Calu3 (cell line): ENCODE results near the gene SEC16A. TPM values are rescaled to one million over a fixed set of nuclear protein-coding genes. Genes with fewer than 3 reads are reported as not detected.

Source experiments
- BruUV-seq: library from RNA; stranded (reverse); fragments of 400-500 nt; replicated peaks from 2 replicates; lab custom pipeline; 2021; lab: Mats Ljungman, UMichigan
- CTCF ChIA-PET: fragments of 300-600 bp; sonication (Branson Sonifier 250); formaldehyde crosslinking; loops from one replicate; lab custom pipeline; 2022; ENCODE audit warnings: antibody characterized with exemption; lab: Charles Lee
- DNase-seq: peaks from one replicate; pipeline ENCODE4 v3.0.0; 2022
- H3K27ac Mint-ChIP-seq: one replicate; pipeline ENCODE4 v1.8.0; 2022; ENCODE audit warnings: mixed read lengths; ENCODE audit not compliant: unreplicated experiment
- H3K27me3 Mint-ChIP-seq: one replicate; pipeline ENCODE4 v1.8.0; 2022; ENCODE audit warnings: mixed read lengths; ENCODE audit not compliant: unreplicated experiment
- H3K36me3 Mint-ChIP-seq: one replicate; pipeline ENCODE4 v1.8.0; 2022; ENCODE audit warnings: mild to moderate bottlenecking, moderate library complexity, mixed read lengths; ENCODE audit not compliant: insufficient read depth, unreplicated experiment
- H3K4me1 Mint-ChIP-seq: one replicate; pipeline ENCODE4 v1.8.0; 2022; ENCODE audit warnings: mild to moderate bottlenecking, low read depth, mixed read lengths; ENCODE audit not compliant: unreplicated experiment
- H3K4me3 Mint-ChIP-seq: one replicate; pipeline ENCODE4 v1.8.0; 2022; ENCODE audit warnings: mild to moderate bottlenecking, low read depth, moderate library complexity, mixed read lengths; ENCODE audit not compliant: unreplicated experiment
- H3K9me3 Mint-ChIP-seq: one replicate; pipeline ENCODE4 v1.8.0; 2022; ENCODE audit warnings: low read depth, mixed read lengths; ENCODE audit not compliant: unreplicated experiment
- intact Hi-C: fragments of 100-400 bp; cut with micrococcal nuclease; formaldehyde crosslinking; loops from one replicate; pipeline ENCODE4 v1.10.0; 2022; ENCODE audit not compliant: unreplicated experiment
- total RNA-seq: library from RNA; stranded (reverse); gene quantifications from 2 replicates; pipeline ENCODE4 v1.2.3, GENCODE V29; 2022
- TF ChIP-seq, protein P1 (sequence below): fragments of 200-600 bp; IDR thresholded peaks from one replicate; pipeline ENCODE4 v1.8.0; 2022; ENCODE audit warnings: antibody characterized with exemption; ENCODE audit not compliant: unreplicated experiment

The SEC16A gene
- total RNA-seq, 1 experiment from 2014 or later: 48.9 TPM

DNA sequence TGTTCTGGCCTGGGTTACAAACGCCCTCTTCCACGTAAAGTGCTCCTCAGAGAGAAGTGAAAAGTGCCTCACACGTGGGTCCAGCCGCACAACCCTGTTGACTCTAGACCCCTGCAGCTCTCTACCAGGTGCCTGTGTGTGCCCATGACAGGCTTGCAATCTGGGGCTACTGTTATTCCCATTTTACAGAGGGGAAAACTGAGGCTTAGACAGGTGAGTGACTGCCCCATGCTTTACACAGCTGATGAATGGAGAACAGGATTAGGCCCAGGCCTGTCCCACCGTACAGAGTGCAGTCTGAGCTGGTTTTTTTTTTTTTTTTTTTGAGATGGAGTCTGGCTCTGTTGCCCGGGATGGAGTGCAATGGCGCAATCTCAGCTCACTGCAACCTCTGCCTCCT lies 37.0 kb downstream of the SEC16A start:
- DNase-seq: no peak
- no peak overlapping the region for H3K27ac Mint-ChIP-seq
- peaks cover 74% of the 10 kb centered on the region for H3K36me3 Mint-ChIP-seq
- intact Hi-C loops: no loop called here
- no peak overlapping the region for H3K4me3 Mint-ChIP-seq
- BruUV-seq: no TSS peak
- CTCF ChIA-PET: no interaction called here
- TF ChIP-seq, protein P1, sequence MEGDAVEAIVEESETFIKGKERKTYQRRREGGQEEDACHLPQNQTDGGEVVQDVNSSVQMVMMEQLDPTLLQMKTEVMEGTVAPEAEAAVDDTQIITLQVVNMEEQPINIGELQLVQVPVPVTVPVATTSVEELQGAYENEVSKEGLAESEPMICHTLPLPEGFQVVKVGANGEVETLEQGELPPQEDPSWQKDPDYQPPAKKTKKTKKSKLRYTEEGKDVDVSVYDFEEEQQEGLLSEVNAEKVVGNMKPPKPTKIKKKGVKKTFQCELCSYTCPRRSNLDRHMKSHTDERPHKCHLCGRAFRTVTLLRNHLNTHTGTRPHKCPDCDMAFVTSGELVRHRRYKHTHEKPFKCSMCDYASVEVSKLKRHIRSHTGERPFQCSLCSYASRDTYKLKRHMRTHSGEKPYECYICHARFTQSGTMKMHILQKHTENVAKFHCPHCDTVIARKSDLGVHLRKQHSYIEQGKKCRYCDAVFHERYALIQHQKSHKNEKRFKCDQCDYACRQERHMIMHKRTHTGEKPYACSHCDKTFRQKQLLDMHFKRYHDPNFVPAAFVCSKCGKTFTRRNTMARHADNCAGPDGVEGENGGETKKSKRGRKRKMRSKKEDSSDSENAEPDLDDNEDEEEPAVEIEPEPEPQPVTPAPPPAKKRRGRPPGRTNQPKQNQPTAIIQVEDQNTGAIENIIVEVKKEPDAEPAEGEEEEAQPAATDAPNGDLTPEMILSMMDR: no peak
- no peaks in the 10 kb centered on the region for H3K4me1 Mint-ChIP-seq
- no peaks in the 10 kb centered on the region for H3K27me3 Mint-ChIP-seq
- no peaks in the 10 kb centered on the region for H3K9me3 Mint-ChIP-seq

DNA sequence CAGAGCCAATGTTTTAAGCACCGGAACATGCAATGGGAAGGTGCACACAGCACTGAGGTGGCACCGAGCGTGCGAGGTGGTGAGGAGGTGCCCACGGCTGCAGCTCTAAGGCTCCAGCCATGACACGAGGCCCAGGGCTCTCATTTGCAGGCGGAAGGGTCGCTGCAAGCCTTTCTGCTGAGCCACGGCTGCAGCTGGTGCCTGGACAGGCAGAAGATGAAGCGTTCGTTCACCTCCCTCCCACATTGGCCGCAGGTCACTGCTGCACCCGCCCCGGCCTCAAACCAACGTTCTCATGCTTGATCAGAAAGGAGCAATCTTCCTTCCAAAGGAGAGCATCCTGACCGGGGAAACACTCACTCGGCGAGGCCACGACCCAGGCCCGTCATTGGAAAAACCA lies 38.7 kb downstream of the SEC16A start:
- no peak for DNase-seq
- H3K27me3 Mint-ChIP-seq: no peaks in the 10 kb centered on the region
- intact Hi-C loops: no loop called here
- H3K36me3 Mint-ChIP-seq: peaks cover 70% of the 10 kb centered on the region
- H3K4me3 Mint-ChIP-seq: no peak overlapping the region
- TF ChIP-seq, protein P1: no peak
- H3K4me1 Mint-ChIP-seq: no peaks in the 10 kb centered on the region
- no peaks in the 10 kb centered on the region for H3K9me3 Mint-ChIP-seq
- CTCF ChIA-PET: no interaction called here
- BruUV-seq: no TSS peak
- H3K27ac Mint-ChIP-seq: no peak overlapping the region

DNA sequence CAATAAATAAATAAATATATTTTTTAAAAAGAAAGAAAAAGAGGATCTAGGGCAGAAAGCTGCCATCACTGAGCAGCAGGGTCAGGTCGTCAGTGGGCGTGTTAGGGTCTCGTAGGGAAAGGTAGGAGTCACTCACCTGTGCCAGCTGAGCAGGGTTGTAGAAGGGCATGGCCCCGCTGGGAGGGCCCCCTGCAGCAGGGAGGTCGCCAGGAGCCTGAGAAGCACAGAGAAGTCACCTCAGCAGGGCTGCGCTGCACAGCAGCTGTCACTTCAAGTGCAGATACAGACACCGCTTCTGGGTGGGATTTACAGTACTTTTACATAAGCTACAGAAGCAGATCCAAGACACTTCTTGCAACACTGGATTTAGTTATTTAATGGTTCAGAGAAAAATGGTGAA lies 39.2 kb downstream of the SEC16A start:
- no peaks in the 10 kb centered on the region for H3K9me3 Mint-ChIP-seq
- H3K4me3 Mint-ChIP-seq: no peak overlapping the region
- no peak for DNase-seq
- no peaks in the 10 kb centered on the region for H3K4me1 Mint-ChIP-seq
- H3K27ac Mint-ChIP-seq: no peak overlapping the region
- intact Hi-C loops: no loop called here
- no TSS peak for BruUV-seq
- TF ChIP-seq, protein P1: no peak
- no peaks in the 10 kb centered on the region for H3K27me3 Mint-ChIP-seq
- CTCF ChIA-PET: no interaction called here
- H3K36me3 Mint-ChIP-seq: peaks cover 71% of the 10 kb centered on the region

DNA sequence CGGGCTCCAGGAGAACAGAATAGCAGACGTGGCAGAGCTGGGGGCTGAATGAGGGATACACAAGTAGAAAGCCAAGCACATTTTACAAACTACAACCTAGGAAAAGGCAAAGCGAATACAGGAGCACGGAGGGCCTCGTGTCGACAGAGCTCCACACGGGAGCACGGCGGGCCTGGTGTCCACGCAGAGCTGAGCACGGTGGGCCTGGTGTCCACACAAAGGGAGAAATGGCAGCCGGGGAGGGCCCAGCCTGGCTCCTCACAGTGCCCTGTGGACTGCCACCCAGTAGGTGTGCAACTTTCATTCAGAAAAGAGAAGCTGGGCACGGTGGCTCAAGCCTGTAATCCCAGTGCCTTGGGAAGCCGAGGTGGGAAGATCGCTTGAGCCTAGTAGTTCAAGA lies 39.8 kb downstream of the SEC16A start:
- CTCF ChIA-PET: no interaction called here

More for the DNA sequence above, 39.8 kb downstream of the SEC16A start:
- no peaks in the 10 kb centered on the region for H3K9me3 Mint-ChIP-seq
- no peak for DNase-seq
- H3K4me3 Mint-ChIP-seq: no peak overlapping the region
- no peak overlapping the region for H3K27ac Mint-ChIP-seq
- H3K4me1 Mint-ChIP-seq: no peaks in the 10 kb centered on the region
- intact Hi-C loops: no loop called here
- TF ChIP-seq, protein P1: no peak
- no peaks in the 10 kb centered on the region for H3K27me3 Mint-ChIP-seq
- peaks cover 71% of the 10 kb centered on the region for H3K36me3 Mint-ChIP-seq
- BruUV-seq: no TSS peak
